Colonic mucosa (tissue), 4 donors: ENCODE results near the gene SGCG. TPM values are rescaled to one million over a fixed set of nuclear protein-coding genes. Genes with fewer than 3 reads are reported as not detected.

Experiments used
- DNase-seq: peaks from one replicate; pipeline ENCODE4 v3.0.0-alpha.2; 2020
- H3K27ac ChIP-seq: fragments of 200-600 bp; one replicate; pipeline ENCODE4 v1.8.0; 2021
- H3K27me3 ChIP-seq: fragments of 200-600 bp; one replicate; pipeline ENCODE4 v1.8.0; 2021
- H3K36me3 ChIP-seq: fragments of 200-600 bp; one replicate; pipeline ENCODE4 v1.8.0; 2021
- H3K4me1 ChIP-seq: fragments of 200-600 bp; one replicate; pipeline ENCODE4 v1.8.0; 2021; ENCODE audit warnings: mild to moderate bottlenecking
- H3K4me3 ChIP-seq: fragments of 200-600 bp; one replicate; pipeline ENCODE4 v1.8.0; 2021
- H3K9ac ChIP-seq, 2 donors: one replicate each; pipeline ENCODE4 v1.7.0; 2013; ENCODE audit warnings: control low read depth in 2 of 2, low read depth in 2 of 2, low read length in 2 of 2
- H3K9me3 ChIP-seq: fragments of 200-600 bp; one replicate; pipeline ENCODE4 v1.8.0; 2021
- intact Hi-C: fragments of 100-400 bp; cut with DNase I; formaldehyde crosslinking; loops from one replicate; pipeline ENCODE4 v1.14.1; 2022
- total RNA-seq, 2 donors: library from RNA; stranded (reverse); fragmentation: NEBNext Ultra II Directional in 1 of 2; extraction: Animal tissue kit (Norgen Biotek cat#: 25700) in 1 of 2; gene quantifications; one replicate each; pipeline ENCODE4 v1.2.1, GENCODE V29; 2021
- TF ChIP-seq, protein P1 (sequence below): fragments of 200-600 bp; IDR thresholded peaks from one replicate; pipeline ENCODE4 v1.8.0; 2022; ENCODE audit warnings: antibody characterized with exemption, mild to moderate bottlenecking
- donor health status: healthy.
- donor health status: DM: no; HTN: no; CAD: no.
- donor health status: DM: no; HTN: no; CAD: no.

Gene SGCG
- total RNA-seq, 2 donors from 2014 or later: 0.15 to 0.29 TPM

GRCh38 chr13:23183292-23183691, 2.5 kb downstream of the SGCG start:
- no peak overlapping the region for H3K27ac ChIP-seq
- intact Hi-C loops: no loop called here

GRCh38 chr13:23185542-23185941, 4.8 kb downstream of the SGCG start:
- H3K27me3 ChIP-seq: no peaks in the 10 kb centered on the region
- intact Hi-C loops: no loop called here
- DNase-seq: no peak
- H3K4me3 ChIP-seq: no peak overlapping the region
- TF ChIP-seq, protein P1, sequence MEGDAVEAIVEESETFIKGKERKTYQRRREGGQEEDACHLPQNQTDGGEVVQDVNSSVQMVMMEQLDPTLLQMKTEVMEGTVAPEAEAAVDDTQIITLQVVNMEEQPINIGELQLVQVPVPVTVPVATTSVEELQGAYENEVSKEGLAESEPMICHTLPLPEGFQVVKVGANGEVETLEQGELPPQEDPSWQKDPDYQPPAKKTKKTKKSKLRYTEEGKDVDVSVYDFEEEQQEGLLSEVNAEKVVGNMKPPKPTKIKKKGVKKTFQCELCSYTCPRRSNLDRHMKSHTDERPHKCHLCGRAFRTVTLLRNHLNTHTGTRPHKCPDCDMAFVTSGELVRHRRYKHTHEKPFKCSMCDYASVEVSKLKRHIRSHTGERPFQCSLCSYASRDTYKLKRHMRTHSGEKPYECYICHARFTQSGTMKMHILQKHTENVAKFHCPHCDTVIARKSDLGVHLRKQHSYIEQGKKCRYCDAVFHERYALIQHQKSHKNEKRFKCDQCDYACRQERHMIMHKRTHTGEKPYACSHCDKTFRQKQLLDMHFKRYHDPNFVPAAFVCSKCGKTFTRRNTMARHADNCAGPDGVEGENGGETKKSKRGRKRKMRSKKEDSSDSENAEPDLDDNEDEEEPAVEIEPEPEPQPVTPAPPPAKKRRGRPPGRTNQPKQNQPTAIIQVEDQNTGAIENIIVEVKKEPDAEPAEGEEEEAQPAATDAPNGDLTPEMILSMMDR: no peak
- H3K9me3 ChIP-seq: no peaks in the 10 kb centered on the region
- no peaks in the 10 kb centered on the region for H3K4me1 ChIP-seq
- H3K36me3 ChIP-seq: no peaks in the 10 kb centered on the region
- no peak overlapping the region for H3K27ac ChIP-seq
- H3K9ac ChIP-seq: no peak overlapping the region

More at GRCh38 chr13:23183292-23183691, 2.5 kb downstream of the SGCG start:
- no peaks in the 10 kb centered on the region for H3K27me3 ChIP-seq
- no peaks in the 10 kb centered on the region for H3K9me3 ChIP-seq
- H3K4me3 ChIP-seq: no peak overlapping the region
- DNase-seq: no peak
- no peak overlapping the region for H3K9ac ChIP-seq
- no peaks in the 10 kb centered on the region for H3K4me1 ChIP-seq
- H3K36me3 ChIP-seq: no peaks in the 10 kb centered on the region
- TF ChIP-seq, protein P1: no peak

DNA sequence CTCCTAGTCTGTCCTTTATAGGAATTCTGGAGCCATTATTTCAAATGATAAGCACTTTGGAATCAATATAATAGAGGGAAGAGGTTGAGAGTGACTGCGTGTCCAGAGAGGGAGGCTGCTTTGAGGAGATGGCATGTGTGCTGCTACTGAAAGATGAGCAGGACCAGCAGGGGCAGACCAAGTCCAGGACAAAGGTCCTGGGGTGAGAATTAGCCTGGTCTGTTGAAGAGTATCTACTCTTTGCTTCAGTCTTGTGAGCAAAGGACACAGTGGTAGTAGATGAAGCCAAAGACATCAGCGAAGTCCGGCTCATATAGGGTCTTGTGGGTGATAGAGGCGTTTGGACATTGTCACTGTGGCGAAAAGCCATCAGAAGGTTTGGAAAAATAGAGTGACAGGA, 21.1 kb downstream of the SGCG start:
- H3K4me3 ChIP-seq: no peak overlapping the region
- no peaks in the 10 kb centered on the region for H3K9me3 ChIP-seq
- DNase-seq: no peak
- H3K27me3 ChIP-seq: no peaks in the 10 kb centered on the region
- TF ChIP-seq, protein P1: no peak
- intact Hi-C loops: no loop called here
- H3K27ac ChIP-seq: no peak overlapping the region
- H3K36me3 ChIP-seq: no peaks in the 10 kb centered on the region
- no peak overlapping the region for H3K9ac ChIP-seq
- H3K4me1 ChIP-seq: no peaks in the 10 kb centered on the region

- no peak for DNase-seq
- Histone ChIP-seq H3K9me3 (no peaks in the 10 kb centered on the region), H3K27me3 (no peaks in the 10 kb centered on the region), H3K27ac (no peak overlapping the region), H3K4me3 (no peak overlapping the region), H3K36me3 (no peaks in the 10 kb centered on the region), H3K9ac (no peak overlapping the region), H3K4me1 (no peaks in the 10 kb centered on the region)
- TF ChIP-seq, protein P1: no peak
- intact Hi-C loops: no loop called here
These were observed 21.6 kb downstream of the SGCG start for GRCh38 chr13:23202383-23202782.

- no peak for DNase-seq
- Histone ChIP-seq H3K27me3 (no peaks in the 10 kb centered on the region), H3K4me3 (no peak overlapping the region), H3K36me3 (no peaks in the 10 kb centered on the region), H3K27ac (no peak overlapping the region), H3K9me3 (no peaks in the 10 kb centered on the region), H3K4me1 (no peaks in the 10 kb centered on the region), H3K9ac (no peak overlapping the region)
- intact Hi-C loops: no loop called here
- TF ChIP-seq, protein P1: no peak
These were observed 22.7 kb downstream of the SGCG start for GRCh38 chr13:23203516-23203915.

GRCh38 chr13:23205807-23206206, 25.0 kb downstream of the SGCG start:
- Histone ChIP-seq H3K36me3 (no peaks in the 10 kb centered on the region), H3K9me3 (no peaks in the 10 kb centered on the region), H3K4me1 (no peaks in the 10 kb centered on the region), H3K27me3 (no peaks in the 10 kb centered on the region), H3K27ac (no peak overlapping the region), H3K4me3 (no peak overlapping the region), H3K9ac (no peak overlapping the region)
- TF ChIP-seq, protein P1: no peak
- intact Hi-C loops: no loop called here
- DNase-seq: no peak
